ENCODE data around the gene MID1IP1. TPM values are rescaled to one million over a fixed set of nuclear protein-coding genes. Genes with fewer than 3 reads are reported as not detected.
A peak's percentile ranks its signal among the peaks of the same experiment; 100 is the strongest.

The MID1IP1 gene, protein sequence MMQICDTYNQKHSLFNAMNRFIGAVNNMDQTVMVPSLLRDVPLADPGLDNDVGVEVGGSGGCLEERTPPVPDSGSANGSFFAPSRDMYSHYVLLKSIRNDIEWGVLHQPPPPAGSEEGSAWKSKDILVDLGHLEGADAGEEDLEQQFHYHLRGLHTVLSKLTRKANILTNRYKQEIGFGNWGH
- total RNA-seq = 29.7 and 31.1 TPM in 2 replicates
- long read RNA-seq = 0 reads

DNA sequence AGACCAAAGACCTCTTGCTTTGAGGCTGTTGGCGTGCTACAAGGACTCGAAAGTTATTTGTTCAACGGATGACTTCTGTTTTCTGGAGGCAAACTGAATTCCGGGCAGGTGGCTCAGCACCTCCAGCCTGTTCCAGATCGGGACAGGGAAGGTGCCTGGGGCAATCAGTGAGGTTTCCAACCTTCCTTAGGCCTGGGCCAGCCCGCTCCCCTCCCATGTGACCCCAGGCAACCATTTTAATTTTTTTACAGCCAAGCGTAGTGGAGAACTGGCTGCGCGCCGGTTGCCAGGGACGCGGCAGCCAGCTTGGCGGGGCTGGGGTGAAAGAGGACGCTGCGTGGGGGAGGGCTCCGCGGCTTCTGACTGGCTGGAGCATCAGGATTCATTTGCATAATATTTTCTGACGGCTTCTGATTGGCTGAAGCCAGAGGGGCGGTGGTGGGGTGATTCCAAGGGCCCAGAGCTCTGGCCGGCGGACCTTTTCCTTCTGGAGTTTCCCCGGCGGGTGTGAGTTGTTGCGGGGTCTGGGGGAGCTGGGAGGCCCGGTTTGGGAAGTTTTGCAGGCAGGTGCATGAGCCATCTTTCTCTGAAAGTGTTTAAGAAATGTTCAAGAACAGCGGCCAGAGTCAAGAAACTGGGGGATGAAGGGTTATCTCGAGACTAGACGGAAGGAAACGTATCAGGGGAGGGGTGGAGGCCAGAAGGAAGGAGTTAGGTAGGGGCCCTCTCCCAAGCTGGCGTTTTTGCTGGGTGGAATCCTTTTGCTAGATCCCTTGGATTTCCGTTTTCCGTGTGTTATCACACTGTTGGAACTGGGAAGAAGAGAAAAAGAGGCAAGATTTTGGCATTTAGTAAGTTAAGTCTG is at the start of gene MID1IP1:
Gene MID1IP1 (plus strand): TSS at position 479 of the 865 bp plus-strand sequence. CDS start 3,488 bp downstream, outside the sequence.
- Mint-ChIP-seq H3K27ac (peak within 1 kb of the TSS; percentile 97), H3K4me1 (ENCODE audit: low read depth) (peaks cover 11% of the 10 kb centered on the region), H3K36me3 (ENCODE audit: insufficient read depth) (peaks cover 1% of the 10 kb centered on the region), H3K27me3 (no peaks in the 10 kb centered on the region), H3K4me3 (ENCODE audit: low read depth) (peak within 1 kb of the TSS; percentile 99), H3K9me3 (ENCODE audit: low read depth) (peaks cover 10% of the 10 kb centered on the region)
- TF ChIP-seq, protein P1, sequence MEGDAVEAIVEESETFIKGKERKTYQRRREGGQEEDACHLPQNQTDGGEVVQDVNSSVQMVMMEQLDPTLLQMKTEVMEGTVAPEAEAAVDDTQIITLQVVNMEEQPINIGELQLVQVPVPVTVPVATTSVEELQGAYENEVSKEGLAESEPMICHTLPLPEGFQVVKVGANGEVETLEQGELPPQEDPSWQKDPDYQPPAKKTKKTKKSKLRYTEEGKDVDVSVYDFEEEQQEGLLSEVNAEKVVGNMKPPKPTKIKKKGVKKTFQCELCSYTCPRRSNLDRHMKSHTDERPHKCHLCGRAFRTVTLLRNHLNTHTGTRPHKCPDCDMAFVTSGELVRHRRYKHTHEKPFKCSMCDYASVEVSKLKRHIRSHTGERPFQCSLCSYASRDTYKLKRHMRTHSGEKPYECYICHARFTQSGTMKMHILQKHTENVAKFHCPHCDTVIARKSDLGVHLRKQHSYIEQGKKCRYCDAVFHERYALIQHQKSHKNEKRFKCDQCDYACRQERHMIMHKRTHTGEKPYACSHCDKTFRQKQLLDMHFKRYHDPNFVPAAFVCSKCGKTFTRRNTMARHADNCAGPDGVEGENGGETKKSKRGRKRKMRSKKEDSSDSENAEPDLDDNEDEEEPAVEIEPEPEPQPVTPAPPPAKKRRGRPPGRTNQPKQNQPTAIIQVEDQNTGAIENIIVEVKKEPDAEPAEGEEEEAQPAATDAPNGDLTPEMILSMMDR (IDR thresholded peaks at IDR 0.05; ENCODE audit: unreplicated experiment) = no peak
- DNase-seq (ENCODE audit: low spot score, unreplicated experiment) = peak; percentile 70

DNA sequence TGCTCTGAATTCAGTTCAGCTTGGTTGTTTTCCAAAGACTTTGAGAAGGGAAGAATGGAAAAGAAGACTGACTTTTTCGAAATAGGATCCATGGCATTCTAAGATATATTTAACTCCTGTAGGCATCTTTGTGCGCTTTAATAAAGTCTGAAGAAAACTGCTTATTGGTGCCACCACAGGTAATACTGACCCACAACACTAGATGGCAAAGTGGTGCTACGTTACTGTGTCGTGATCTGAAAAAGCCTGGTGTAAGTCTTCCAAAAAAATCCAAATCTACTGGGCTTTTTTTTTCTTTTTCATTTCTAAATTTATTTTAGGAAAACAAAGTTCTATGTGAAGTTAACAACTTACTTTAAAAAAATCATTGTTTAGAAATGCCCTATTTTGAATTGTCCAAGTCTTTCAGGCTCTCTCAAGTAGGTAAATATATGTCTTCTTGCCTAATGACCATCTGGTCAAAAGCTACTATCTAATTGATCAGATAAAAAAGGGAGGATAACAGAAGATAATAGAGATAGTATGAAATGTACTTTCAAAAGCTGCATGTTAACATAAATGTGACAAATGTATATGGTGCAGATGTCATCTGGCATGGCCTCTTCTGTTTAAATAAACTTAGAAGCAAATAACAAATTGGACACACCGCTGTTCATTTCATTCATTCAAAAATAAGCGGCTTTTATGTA is 47.0 kb upstream of the MID1IP1 start:
- H3K4me1 Mint-ChIP-seq (ENCODE audit: low read depth) = peaks cover 4% of the 10 kb centered on the region
- DNase-seq (ENCODE audit: low spot score, unreplicated experiment) = no peak
- H3K9me3 Mint-ChIP-seq (ENCODE audit: low read depth) = peaks cover 31% of the 10 kb centered on the region
- H3K27me3 Mint-ChIP-seq = peaks cover 3% of the 10 kb centered on the region
- H3K4me3 Mint-ChIP-seq (ENCODE audit: low read depth) = no peak overlapping the region
- H3K27ac Mint-ChIP-seq = no peak overlapping the region
- TF ChIP-seq, protein P1 (IDR thresholded peaks at IDR 0.05; ENCODE audit: unreplicated experiment) = peak; percentile 71
- H3K36me3 Mint-ChIP-seq (ENCODE audit: insufficient read depth) = no peaks in the 10 kb centered on the region

DNA sequence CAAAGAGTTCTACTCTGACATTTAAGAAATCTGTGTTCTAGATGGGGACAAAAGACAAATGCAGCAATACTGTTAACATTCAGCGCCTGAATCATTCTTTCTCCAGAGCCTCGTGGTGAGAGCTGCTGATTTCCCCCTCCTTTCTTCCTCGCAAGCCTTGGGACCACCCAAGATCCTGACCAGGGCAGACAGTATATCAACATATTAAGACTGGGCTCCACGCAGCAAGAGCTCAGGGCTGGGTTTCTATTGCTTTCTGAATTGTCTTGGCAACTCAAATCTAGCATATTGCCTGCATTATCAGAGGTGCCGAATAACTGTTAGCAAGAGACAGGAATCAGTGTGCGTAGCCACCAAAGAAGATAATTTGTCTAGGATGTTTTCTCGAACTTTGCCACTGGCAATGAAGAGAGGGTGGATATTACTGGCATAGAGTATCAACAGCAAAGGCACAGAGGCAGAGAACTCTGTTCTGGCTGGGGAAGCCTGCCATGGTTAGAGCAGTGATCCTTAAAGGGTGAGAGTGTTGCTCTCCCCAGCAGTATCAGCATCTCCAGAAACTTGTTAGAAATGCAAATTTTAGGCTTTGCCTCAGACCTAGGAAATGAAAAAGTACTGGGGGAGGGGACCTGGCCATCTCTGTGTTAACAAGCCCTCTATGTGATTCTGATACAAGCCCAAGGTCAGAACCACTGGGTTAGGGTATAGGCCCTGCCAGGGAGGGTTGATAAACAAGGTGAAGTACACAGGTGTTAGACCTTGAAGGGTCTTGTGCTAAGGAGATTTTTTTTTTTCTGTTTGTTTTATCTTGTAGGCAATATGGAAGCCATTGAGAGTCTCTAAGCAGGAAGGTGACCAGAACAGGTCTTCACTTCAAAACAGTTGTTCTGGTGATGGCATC is 46.2 kb upstream of the MID1IP1 start:
- H3K36me3 Mint-ChIP-seq (ENCODE audit: insufficient read depth) = no peaks in the 10 kb centered on the region
- no peak overlapping the region for H3K4me3 Mint-ChIP-seq (ENCODE audit: low read depth)
- TF ChIP-seq, protein P1 (IDR thresholded peaks at IDR 0.05; ENCODE audit: unreplicated experiment) = no peak
- peaks cover 33% of the 10 kb centered on the region for H3K9me3 Mint-ChIP-seq (ENCODE audit: low read depth)
- H3K27me3 Mint-ChIP-seq = no peaks in the 10 kb centered on the region
- H3K4me1 Mint-ChIP-seq (ENCODE audit: low read depth) = peaks cover 4% of the 10 kb centered on the region
- no peak overlapping the region for H3K27ac Mint-ChIP-seq
- DNase-seq (ENCODE audit: low spot score, unreplicated experiment) = no peak

DNA sequence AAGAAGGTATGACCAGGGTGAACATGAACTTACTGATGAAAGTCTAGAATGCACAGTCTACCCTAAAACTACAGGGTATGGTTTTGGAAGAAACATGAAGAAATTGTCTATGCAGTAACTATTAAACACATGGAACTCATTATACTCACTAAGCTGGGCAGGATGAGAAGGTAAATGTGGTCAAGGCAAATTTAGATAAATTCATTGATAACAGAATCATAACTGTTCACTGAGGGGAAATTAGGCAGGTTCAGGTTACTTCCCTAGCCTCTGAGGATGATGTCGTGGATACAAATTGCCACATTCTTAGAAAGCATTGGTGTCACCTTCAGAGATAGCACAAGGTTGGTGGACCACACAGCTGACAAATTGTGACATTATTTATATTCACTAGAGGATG is 40.4 kb upstream of the MID1IP1 start:
- Mint-ChIP-seq H3K4me3 (ENCODE audit: low read depth) (no peak overlapping the region), H3K27me3 (no peaks in the 10 kb centered on the region), H3K27ac (no peak overlapping the region), H3K36me3 (ENCODE audit: insufficient read depth) (no peaks in the 10 kb centered on the region), H3K9me3 (ENCODE audit: low read depth) (peaks cover 35% of the 10 kb centered on the region), H3K4me1 (ENCODE audit: low read depth) (peaks cover 2% of the 10 kb centered on the region)
- TF ChIP-seq, protein P1 (IDR thresholded peaks at IDR 0.05; ENCODE audit: unreplicated experiment) = no peak
- no peak for DNase-seq (ENCODE audit: low spot score, unreplicated experiment)

Data from progenitor cell of endocrine pancreas (in vitro differentiated cells).